ENCODE data around the gene COL11A2. TPM values are rescaled to one million over a fixed set of nuclear protein-coding genes. Genes with fewer than 3 reads are reported as not detected.

The COL11A2 gene
- total RNA-seq, 1 donor from 2014 or later, result 1.2 TPM

- no peak overlapping the region for H3K27ac ChIP-seq
- no peak for ATAC-seq
- no peak for TF ChIP-seq CTCF (IDR thresholded peaks at IDR 0.05)
- DNase-seq, result no peak
- no peaks in the 10 kb centered on the region for H3K36me3 ChIP-seq
- H3K9me3 ChIP-seq, result no peaks in the 10 kb centered on the region
- no peak overlapping the region for H3K4me3 ChIP-seq
- intact Hi-C loops (cut with DNase I), result no loop called here
- H3K27me3 ChIP-seq, result peaks cover 35% of the 10 kb centered on the region
- H3K4me1 ChIP-seq, result no peaks in the 10 kb centered on the region
Measured at GRCh38 chr6:33116841-33117711, 75.2 kb downstream of the COL11A2 start.

- no peak for TF ChIP-seq CTCF (IDR thresholded peaks at IDR 0.05)
- intact Hi-C loops (cut with DNase I), result no loop called here
- DNase-seq, result no peak
Measured at GRCh38 chr6:33116417-33116816, 75.8 kb downstream of the COL11A2 start.

GRCh38 chr6:33114406-33114805, 77.9 kb downstream of the COL11A2 start:
- ATAC-seq, result peak; percentile 19
- intact Hi-C loops (cut with DNase I), result no loop called here

More at GRCh38 chr6:33116417-33116816, 75.8 kb downstream of the COL11A2 start:
- Histone ChIP-seq H3K27me3 (peaks cover 35% of the 10 kb centered on the region), H3K4me3 (no peak overlapping the region), H3K4me1 (no peaks in the 10 kb centered on the region), H3K27ac (no peak overlapping the region), H3K36me3 (no peaks in the 10 kb centered on the region), H3K9me3 (no peaks in the 10 kb centered on the region)
- no peak for ATAC-seq

GRCh38 chr6:33113755-33114154, 78.5 kb downstream of the COL11A2 start:
- ATAC-seq (no peak), DNase-seq (no peak)
- no peaks in the 10 kb centered on the region for H3K9me3 ChIP-seq
- no peak overlapping the region for H3K4me3 ChIP-seq
- intact Hi-C loops (cut with DNase I), result no loop called here
- H3K4me1 ChIP-seq, result no peaks in the 10 kb centered on the region
- TF ChIP-seq CTCF (IDR thresholded peaks at IDR 0.05), result no peak
- H3K36me3 ChIP-seq, result no peaks in the 10 kb centered on the region
- H3K27ac ChIP-seq, result no peak overlapping the region
- H3K27me3 ChIP-seq, result peaks cover 35% of the 10 kb centered on the region

More at GRCh38 chr6:33114406-33114805, 77.9 kb downstream of the COL11A2 start:
- H3K4me3 ChIP-seq, result no peak overlapping the region
- H3K27ac ChIP-seq, result no peak overlapping the region
- no peak for DNase-seq
- no peaks in the 10 kb centered on the region for H3K36me3 ChIP-seq
- no peaks in the 10 kb centered on the region for H3K4me1 ChIP-seq
- no peaks in the 10 kb centered on the region for H3K9me3 ChIP-seq
- TF ChIP-seq CTCF (IDR thresholded peaks at IDR 0.05), result no peak
- H3K27me3 ChIP-seq, result peaks cover 35% of the 10 kb centered on the region

Small RNAs within 50 kb of the gene (microRNA-seq; reads per million reads assigned to microRNA genes)
- gene MIR219A1 (ENCODE audit: borderline microRNAs expressed), result 1.5 reads per million

Other genes starting within 250 kb of the COL11A2 start
- gene HLA-DMA, start 239.4 kb downstream of the COL11A2 start, total RNA-seq, result 197 TPM
- gene BRD2, start 223.9 kb downstream of the COL11A2 start, total RNA-seq, result 155 TPM
- 25.2 TPM for gene HLA-DOA, start 182.9 kb downstream of the COL11A2 start, total RNA-seq
- gene HLA-DPA1, start 118.8 kb downstream of the COL11A2 start, total RNA-seq, result 491 TPM
- 385 TPM for gene HLA-DPB1, start 116.5 kb downstream of the COL11A2 start, total RNA-seq
- gene RXRB, start 8.2 kb upstream of the COL11A2 start, total RNA-seq, result 46.6 TPM
- 89.1 TPM for gene SLC39A7, start 8.4 kb upstream of the COL11A2 start, total RNA-seq
- gene HSD17B8, start 12.2 kb upstream of the COL11A2 start, total RNA-seq, result 14.7 TPM
- gene RING1, start 16.0 kb upstream of the COL11A2 start, total RNA-seq, result 42.0 TPM
- 47.5 TPM for gene VPS52, start 79.4 kb upstream of the COL11A2 start, total RNA-seq
- gene RPS18, start 79.6 kb upstream of the COL11A2 start, total RNA-seq, result 1,687 TPM
- gene B3GALT4, start 84.7 kb upstream of the COL11A2 start, total RNA-seq, result 16.8 TPM
- gene WDR46, start 96.8 kb upstream of the COL11A2 start, total RNA-seq, result 37.0 TPM
- gene PFDN6, start 97.1 kb upstream of the COL11A2 start, total RNA-seq, result 39.3 TPM
- 114 TPM for gene RGL2, start 106.5 kb upstream of the COL11A2 start, total RNA-seq
- 191 TPM for gene TAPBP, start 121.6 kb upstream of the COL11A2 start, total RNA-seq
- 26.2 TPM for gene ZBTB22, start 125.3 kb upstream of the COL11A2 start, total RNA-seq
- gene DAXX, start 130.5 kb upstream of the COL11A2 start, total RNA-seq, result 35.0 TPM
- 2.3 TPM for gene KIFC1, start 199.4 kb upstream of the COL11A2 start, total RNA-seq
- gene PHF1, start 218.5 kb upstream of the COL11A2 start, total RNA-seq, result 74.3 TPM
- 144 TPM for gene CUTA, start 225.6 kb upstream of the COL11A2 start, total RNA-seq
- gene SYNGAP1, start 227.6 kb upstream of the COL11A2 start, total RNA-seq, result 23.0 TPM

Measured in upper lobe of right lung (tissue), 1 donor.